Natural killer cell (primary cell): ENCODE data around the gene LIN9. TPM values are rescaled to one million over a fixed set of nuclear protein-coding genes. Genes with fewer than 3 reads are reported as not detected.

Experiments used
- ATAC-seq, 3 donors: fragments of 150-1000 bp in 2 of 3; fragments of 200-7000 bp in 1 of 3; cut with Tn5 transposase; 1 replicate in 1 of 3; 2 replicates in 2 of 3; pipeline ENCODE4 v1.10.0; 2021; ENCODE audit warnings: mild to moderate bottlenecking in 2 of 3, moderate library complexity in 2 of 3
- DNase-seq, 2 donors: peaks; one replicate each; pipeline versions ENCODE4 v3.0.0 to v3.0.0-alpha.2; 2013 to 2021; ENCODE audit warnings: mixed read lengths in 1 of 2
- H3K27ac ChIP-seq: one replicate; pipeline ENCODE4 v1.5.1; 2013; ENCODE audit warnings: mild to moderate bottlenecking, low read length
- H3K27me3 ChIP-seq: one replicate; pipeline ENCODE4 v1.6.1; 2013; ENCODE audit warnings: low read length; ENCODE audit not compliant: control insufficient read depth, insufficient read depth
- H3K36me3 ChIP-seq: one replicate; pipeline ENCODE4 v1.6.1; 2013; ENCODE audit warnings: low read length; ENCODE audit not compliant: control insufficient read depth, insufficient read depth
- H3K4me1 ChIP-seq: one replicate; pipeline ENCODE4 v1.6.1; 2013; ENCODE audit warnings: low read length; ENCODE audit not compliant: control insufficient read depth, insufficient read depth
- H3K4me3 ChIP-seq: one replicate; pipeline ENCODE4 v1.5.1; 2013; ENCODE audit warnings: low read length
- H3K9me3 ChIP-seq: one replicate; pipeline ENCODE4 v1.6.1; 2013; ENCODE audit warnings: low read length; ENCODE audit not compliant: control insufficient read depth, insufficient read depth
- H3K27ac Mint-ChIP-seq, 2 donors: one replicate each; pipeline ENCODE4 v1.8.0; 2022; ENCODE audit warnings: mild to moderate bottlenecking in 2 of 2, mixed read lengths in 2 of 2, moderate library complexity in 1 of 2
- H3K27me3 Mint-ChIP-seq, 2 donors: one replicate each; pipeline ENCODE4 v1.8.0; 2022; ENCODE audit warnings: low read depth in 2 of 2, mixed read lengths in 2 of 2
- H3K36me3 Mint-ChIP-seq: one replicate; pipeline ENCODE4 v1.8.0; 2022; ENCODE audit warnings: mixed read lengths
- H3K4me1 Mint-ChIP-seq, 2 donors: one replicate each; pipeline ENCODE4 v1.8.0; 2022; ENCODE audit warnings: mixed read lengths in 2 of 2
- H3K4me3 Mint-ChIP-seq: one replicate; pipeline ENCODE4 v1.8.0; 2022; ENCODE audit warnings: mild to moderate bottlenecking, moderate library complexity, mixed read lengths
- H3K9me3 Mint-ChIP-seq, 2 donors: one replicate each; pipeline ENCODE4 v1.8.0; 2022; ENCODE audit warnings: mixed read lengths in 2 of 2
- WGBS: methylation state at CpG from one replicate; pipeline ENCODE4 v1.1.7; 2013; ENCODE audit warnings: missing lambda C conversion rate; ENCODE audit not compliant: insufficient coverage; 5-methylcytosine and 5-hydroxymethylcytosine counted together
- intact Hi-C: fragments of 100-400 bp; cut with micrococcal nuclease; formaldehyde crosslinking; loops from one replicate; pipeline ENCODE4 v1.14.2; 2022
- total RNA-seq, 4 donors: library from RNA; stranded (reverse); fragments of 120-200 nt in 1 of 4; gene quantifications; one replicate each; pipeline versions ENCODE4 v1.2.3 to v1.2.4, GENCODE V29; 2013 to 2022
- TF ChIP-seq, protein P1 (sequence below): fragments of 200-600 bp; IDR thresholded peaks from one replicate; pipeline ENCODE4 v1.8.0; 2022; ENCODE audit warnings: antibody characterized with exemption

LIN9 gene
- total RNA-seq, 3 donors from 2014 or later (not counting 1 experiment from before 2014, with no cell fraction given) = 1.3 to 2.9 (median 2.4) TPM

DNA sequence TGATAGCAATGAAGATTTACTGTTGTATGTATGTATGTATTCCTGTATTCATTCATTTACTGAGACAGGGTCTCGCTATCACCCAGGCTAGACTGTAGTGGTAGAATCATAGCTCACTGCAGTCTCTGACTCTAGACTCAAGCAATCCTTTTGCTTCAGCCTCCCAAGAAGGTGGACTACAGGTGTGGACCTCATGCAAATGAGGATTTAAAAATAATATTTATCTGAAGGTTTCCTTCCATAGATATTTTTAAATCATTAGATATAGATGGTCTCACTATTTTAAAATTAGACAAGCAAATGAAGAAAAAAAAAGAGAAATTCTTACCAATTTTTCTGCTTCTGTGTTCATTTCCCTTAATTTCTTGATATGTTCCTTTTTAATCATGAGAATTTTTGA lies 58.5 kb downstream of the LIN9 start:
- H3K4me1 ChIP-seq = no peaks in the 10 kb centered on the region
- DNase-seq = no peak
- Mint-ChIP-seq H3K36me3 (no peaks in the 10 kb centered on the region), H3K27ac (no peak overlapping the region), H3K4me3 (no peak overlapping the region), H3K4me1 (no peaks in the 10 kb centered on the region), H3K27me3 (no peaks in the 10 kb centered on the region), H3K9me3 (no peaks in the 10 kb centered on the region)
- H3K4me3 ChIP-seq = no peak overlapping the region
- H3K9me3 ChIP-seq = no peaks in the 10 kb centered on the region
- TF ChIP-seq, protein P1, sequence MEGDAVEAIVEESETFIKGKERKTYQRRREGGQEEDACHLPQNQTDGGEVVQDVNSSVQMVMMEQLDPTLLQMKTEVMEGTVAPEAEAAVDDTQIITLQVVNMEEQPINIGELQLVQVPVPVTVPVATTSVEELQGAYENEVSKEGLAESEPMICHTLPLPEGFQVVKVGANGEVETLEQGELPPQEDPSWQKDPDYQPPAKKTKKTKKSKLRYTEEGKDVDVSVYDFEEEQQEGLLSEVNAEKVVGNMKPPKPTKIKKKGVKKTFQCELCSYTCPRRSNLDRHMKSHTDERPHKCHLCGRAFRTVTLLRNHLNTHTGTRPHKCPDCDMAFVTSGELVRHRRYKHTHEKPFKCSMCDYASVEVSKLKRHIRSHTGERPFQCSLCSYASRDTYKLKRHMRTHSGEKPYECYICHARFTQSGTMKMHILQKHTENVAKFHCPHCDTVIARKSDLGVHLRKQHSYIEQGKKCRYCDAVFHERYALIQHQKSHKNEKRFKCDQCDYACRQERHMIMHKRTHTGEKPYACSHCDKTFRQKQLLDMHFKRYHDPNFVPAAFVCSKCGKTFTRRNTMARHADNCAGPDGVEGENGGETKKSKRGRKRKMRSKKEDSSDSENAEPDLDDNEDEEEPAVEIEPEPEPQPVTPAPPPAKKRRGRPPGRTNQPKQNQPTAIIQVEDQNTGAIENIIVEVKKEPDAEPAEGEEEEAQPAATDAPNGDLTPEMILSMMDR = no peak
- H3K27ac ChIP-seq = no peak overlapping the region
- WGBS = 100% methylated on average over 1 of the region's 1 CpG
- no peak for ATAC-seq
- H3K36me3 ChIP-seq = no peaks in the 10 kb centered on the region
- H3K27me3 ChIP-seq = no peaks in the 10 kb centered on the region
- intact Hi-C loops = no loop called here

DNA sequence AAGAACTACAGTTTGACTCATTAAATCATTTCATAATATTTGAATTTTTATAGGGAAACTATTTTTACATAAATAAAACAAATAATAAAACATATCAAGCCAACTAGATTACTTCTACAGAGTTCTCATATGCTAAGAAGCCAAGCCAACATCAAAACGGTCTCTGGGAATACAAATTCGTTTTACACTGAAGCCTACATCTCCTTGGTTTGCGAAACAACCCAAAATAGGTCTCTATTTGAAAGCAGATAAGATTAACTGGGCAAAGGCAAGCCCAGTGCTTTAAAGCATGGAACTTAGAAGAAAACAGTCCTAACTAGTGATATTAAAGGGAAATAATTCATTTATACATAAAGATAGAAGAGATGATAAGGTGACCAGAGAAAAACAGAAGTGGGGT lies 60.2 kb downstream of the LIN9 start:
- Histone ChIP-seq H3K4me1 (no peaks in the 10 kb centered on the region), H3K27ac (no peak overlapping the region), H3K4me3 (no peak overlapping the region), H3K36me3 (no peaks in the 10 kb centered on the region), H3K9me3 (no peaks in the 10 kb centered on the region), H3K27me3 (no peaks in the 10 kb centered on the region)
- no peaks in the 10 kb centered on the region for H3K4me1 Mint-ChIP-seq
- intact Hi-C loops = no loop called here
- TF ChIP-seq, protein P1 = no peak
- H3K27ac Mint-ChIP-seq = no peak overlapping the region
- 98% methylated on average over 3 of the region's 3 CpGs for WGBS
- H3K36me3 Mint-ChIP-seq = no peaks in the 10 kb centered on the region
- H3K4me3 Mint-ChIP-seq = no peak overlapping the region
- no peaks in the 10 kb centered on the region for H3K27me3 Mint-ChIP-seq
- H3K9me3 Mint-ChIP-seq = no peaks in the 10 kb centered on the region
- ATAC-seq (no peak), DNase-seq (no peak)

DNA sequence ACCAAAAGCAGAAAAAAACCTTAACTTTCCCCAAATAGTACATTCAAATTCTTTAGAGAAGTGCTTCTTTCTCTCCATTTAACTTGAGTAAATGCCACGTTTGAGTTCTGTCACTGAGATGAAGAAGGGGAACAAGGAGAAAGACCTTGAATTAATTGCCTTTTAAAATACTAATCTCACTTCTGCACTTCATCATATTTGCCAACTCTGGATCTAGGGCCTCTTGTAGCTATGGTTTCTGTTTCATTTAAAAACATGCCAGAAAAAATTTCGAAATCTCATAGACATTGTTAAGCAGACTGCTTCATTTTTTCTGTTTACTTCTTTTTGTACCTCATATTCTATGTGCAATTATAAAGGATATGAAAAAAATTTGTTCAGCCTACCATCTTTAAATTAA lies 60.9 kb downstream of the LIN9 start:
- intact Hi-C loops = no loop called here
- no peaks in the 10 kb centered on the region for H3K27me3 ChIP-seq
- H3K4me3 ChIP-seq = no peak overlapping the region
- no peaks in the 10 kb centered on the region for H3K36me3 ChIP-seq
- H3K9me3 ChIP-seq = no peaks in the 10 kb centered on the region
- WGBS = no CpG with 5 or more reads among the region's 2 CpGs
- H3K27ac ChIP-seq = no peak overlapping the region
- H3K4me1 ChIP-seq = no peaks in the 10 kb centered on the region
- H3K9me3 Mint-ChIP-seq = no peaks in the 10 kb centered on the region
- no peaks in the 10 kb centered on the region for H3K27me3 Mint-ChIP-seq
- no peak overlapping the region for H3K27ac Mint-ChIP-seq
- TF ChIP-seq, protein P1 = no peak
- no peaks in the 10 kb centered on the region for H3K4me1 Mint-ChIP-seq
- no peak overlapping the region for H3K4me3 Mint-ChIP-seq
- H3K36me3 Mint-ChIP-seq = no peaks in the 10 kb centered on the region
- ATAC-seq = no peak
- no peak for DNase-seq

DNA sequence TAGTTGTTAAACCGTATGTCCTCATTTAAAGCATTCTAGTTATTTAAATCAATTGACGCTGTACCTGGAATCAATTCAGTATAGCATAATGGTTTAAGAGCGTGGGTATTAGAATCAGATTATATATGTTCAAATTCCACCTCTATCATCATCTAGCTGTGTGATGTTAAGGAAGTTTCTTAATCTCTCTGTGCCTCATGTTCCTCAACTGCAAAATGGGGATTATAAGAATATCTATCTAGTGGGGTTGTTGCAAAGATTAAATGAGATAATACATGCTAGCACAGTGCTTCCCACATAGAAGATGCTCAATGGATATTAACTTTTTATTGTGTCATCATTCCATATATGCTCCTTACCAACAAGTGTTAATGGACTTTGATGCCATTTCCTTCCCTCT lies 69.5 kb downstream of the LIN9 start:
- no peak overlapping the region for H3K27ac Mint-ChIP-seq
- peaks cover 6% of the 10 kb centered on the region for H3K36me3 ChIP-seq
- TF ChIP-seq, protein P1 = no peak
- no peaks in the 10 kb centered on the region for H3K9me3 ChIP-seq
- no peak overlapping the region for H3K4me3 Mint-ChIP-seq
- no peaks in the 10 kb centered on the region for H3K36me3 Mint-ChIP-seq
- H3K27me3 ChIP-seq = no peaks in the 10 kb centered on the region
- H3K9me3 Mint-ChIP-seq = no peaks in the 10 kb centered on the region
- H3K4me3 ChIP-seq = no peak overlapping the region
- ATAC-seq = no peak
- intact Hi-C loops = no loop called here
- H3K27ac ChIP-seq = no peak overlapping the region
- H3K4me1 ChIP-seq = no peaks in the 10 kb centered on the region
- H3K4me1 Mint-ChIP-seq = no peaks in the 10 kb centered on the region
- DNase-seq = no peak
- 100% methylated on average over 1 of the region's 3 CpGs for WGBS
- no peaks in the 10 kb centered on the region for H3K27me3 Mint-ChIP-seq
